H1 (cell line): ENCODE measurements around the gene TRMT61A. TPM values are rescaled to one million over a fixed set of nuclear protein-coding genes. Genes with fewer than 3 reads are reported as not detected.

Experiments used
- CEBPB ChIP-seq: IDR thresholded peaks from 2 replicates; pipeline ENCODE4 v1.6.1; 2012; ENCODE audit warnings: low read depth, low read length
- HDAC2 ChIP-seq, 2 experiments: fragments of 300-600 bp in 1 of 2; sonication (generic) in 1 of 2; IDR thresholded peaks; 2 replicates each; pipeline ENCODE4 v1.6.1; 2011 to 2012; ENCODE audit warnings: low read depth in 2 of 2, low read length in 2 of 2, mild to moderate bottlenecking in 2 of 2, moderate library complexity in 2 of 2, borderline replicate concordance in 1 of 2, inconsistent platforms in 1 of 2
- SIRT6 ChIP-seq: IDR thresholded peaks from one replicate; pipeline ENCODE4 v1.7.1; 2012; ENCODE audit warnings: low read length, inconsistent platforms
- SIX5 ChIP-seq: IDR thresholded peaks from 2 replicates; pipeline ENCODE4 v1.6.1; 2011; ENCODE audit warnings: mild to moderate bottlenecking, low read depth, low read length
- polyA plus RNA-seq, 7 experiments: library from polyadenylated mRNA; depleted of rRNA in 3 of 7; stranded (reverse) in 5 of 7; unstranded in 2 of 7; fragments of >200 nt in 5 of 7; fragments of 200-250 nt in 2 of 7; gene quantifications; 1 replicate in 5 of 7; 2 replicates in 1 of 7; 4 replicates in 1 of 7; pipeline versions ENCODE4 v1.2.1 to v1.2.3, GENCODE V29; 2011 to 2013; ENCODE audit warnings: missing spikeins in 2 of 7, mixed read lengths in 2 of 7
- total RNA-seq: library from RNA; stranded (reverse); fragmentation: NEBNext Ultra II Directional; extraction: Animal tissue kit (Norgen Biotek cat#: 25700); gene quantifications from 2 replicates; pipeline ENCODE4 v1.2.1, GENCODE V29; 2021
- TF ChIP-seq, protein P1 (sequence below): IDR thresholded peaks from 2 replicates; pipeline ENCODE4 v1.6.1; 2011; ENCODE audit warnings: low read depth, mild to moderate bottlenecking, low read length; ENCODE audit not compliant: insufficient read depth

The TRMT61A gene
- total and polyA plus RNA-seq, 2 of the 8 experiments (the other 6 are each of a cell fraction or from before 2014, with no cell fraction given) = 15.8 to 19.0 TPM

DNA sequence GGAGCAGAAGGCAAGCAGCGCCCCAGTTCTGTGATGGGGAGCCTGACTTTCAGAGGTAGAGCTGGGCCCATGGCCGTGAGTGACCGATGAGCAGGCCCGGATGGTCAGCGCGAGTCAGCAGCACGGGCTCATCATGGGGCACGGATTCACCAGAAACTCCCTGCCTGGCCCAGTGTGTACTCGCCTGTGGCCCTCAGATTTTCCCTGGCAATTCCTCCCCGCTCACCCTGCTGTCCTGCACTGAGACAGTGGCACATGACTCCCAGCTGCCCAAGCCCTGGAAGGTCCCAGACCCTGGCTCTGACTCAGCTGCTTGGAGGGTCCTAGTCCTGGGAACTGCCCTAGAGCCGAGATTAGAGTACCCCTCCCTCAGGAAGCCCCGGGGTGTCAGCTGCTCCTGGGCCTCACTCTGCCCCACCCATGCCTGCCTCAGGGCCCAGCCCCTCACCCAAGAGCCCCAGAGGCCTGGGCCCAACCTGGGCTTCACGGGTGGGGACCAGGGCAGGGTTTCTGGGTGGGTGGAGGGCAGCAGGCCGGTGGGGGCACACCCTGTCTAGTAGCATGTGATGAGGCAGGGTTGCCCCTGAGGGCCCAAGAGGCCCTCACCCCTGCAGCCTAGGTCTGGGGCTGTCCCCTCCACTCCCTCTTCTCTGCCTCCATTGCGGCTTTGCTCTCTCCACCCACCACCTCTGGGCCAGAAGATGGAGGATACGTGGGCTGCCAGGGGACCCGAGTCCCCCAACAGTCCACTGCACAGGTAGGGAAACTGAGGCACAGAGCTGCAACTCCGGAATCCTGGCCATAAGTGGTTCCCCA lies 8.4 kb downstream of the TRMT61A start (continued):
- TF ChIP-seq, protein P1, sequence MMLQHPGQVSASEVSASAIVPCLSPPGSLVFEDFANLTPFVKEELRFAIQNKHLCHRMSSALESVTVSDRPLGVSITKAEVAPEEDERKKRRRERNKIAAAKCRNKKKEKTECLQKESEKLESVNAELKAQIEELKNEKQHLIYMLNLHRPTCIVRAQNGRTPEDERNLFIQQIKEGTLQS = no peak
- no peak for TF ChIP-seq SIX5
- TF ChIP-seq SIRT6 = no peak
- no peak for TF ChIP-seq HDAC2 (IDR thresholded peaks at IDR 0.05; ENCODE audit: borderline replicate concordance in 1 of 2, low read depth in 2 of 2, low read length in 2 of 2)
- TF ChIP-seq CEBPB = no peak
